Fibroblast of lung (primary cell): ENCODE results near the gene DEFB114.

Source experiments
- EZH2 ChIP-seq: IDR thresholded peaks from 2 replicates; pipeline ENCODE4 v1.5.1; 2012; ENCODE audit warnings: low read length, control low read depth, mild to moderate bottlenecking; ENCODE audit errors: missing control alignments
- TF ChIP-seq, protein P1 (sequence below), 2 donors: IDR thresholded peaks in 1 of 2; conservative IDR thresholded peaks in 1 of 2; 1 replicate in 1 of 2; 2 replicates in 1 of 2; pipeline ENCODE4 v1.5.1; 2011 to 2012; ENCODE audit warnings: low read length in 2 of 2, control low read depth in 1 of 2, inconsistent platforms in 1 of 2, low read depth in 1 of 2, mild to moderate bottlenecking in 1 of 2

DNA sequence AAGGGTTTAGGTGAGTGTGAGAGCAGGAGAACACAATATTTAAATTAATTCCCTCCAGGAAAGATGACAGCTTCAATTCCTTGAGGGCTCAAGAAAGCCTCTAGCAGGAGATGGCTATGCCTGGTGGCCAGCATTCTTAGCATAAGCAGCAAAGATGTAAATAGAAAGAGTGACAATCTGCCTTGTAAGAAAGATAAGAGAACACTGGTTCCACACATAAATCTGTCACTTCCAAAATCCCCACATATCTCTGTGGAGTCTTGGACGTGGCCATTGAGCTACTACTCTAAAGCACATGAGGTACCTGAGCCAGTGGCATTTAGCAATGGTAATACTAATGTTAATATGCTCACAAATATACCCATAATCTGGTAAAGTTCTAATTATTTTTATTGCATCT, 29.2 kb downstream of the DEFB114 start:
- TF ChIP-seq, protein P1, sequence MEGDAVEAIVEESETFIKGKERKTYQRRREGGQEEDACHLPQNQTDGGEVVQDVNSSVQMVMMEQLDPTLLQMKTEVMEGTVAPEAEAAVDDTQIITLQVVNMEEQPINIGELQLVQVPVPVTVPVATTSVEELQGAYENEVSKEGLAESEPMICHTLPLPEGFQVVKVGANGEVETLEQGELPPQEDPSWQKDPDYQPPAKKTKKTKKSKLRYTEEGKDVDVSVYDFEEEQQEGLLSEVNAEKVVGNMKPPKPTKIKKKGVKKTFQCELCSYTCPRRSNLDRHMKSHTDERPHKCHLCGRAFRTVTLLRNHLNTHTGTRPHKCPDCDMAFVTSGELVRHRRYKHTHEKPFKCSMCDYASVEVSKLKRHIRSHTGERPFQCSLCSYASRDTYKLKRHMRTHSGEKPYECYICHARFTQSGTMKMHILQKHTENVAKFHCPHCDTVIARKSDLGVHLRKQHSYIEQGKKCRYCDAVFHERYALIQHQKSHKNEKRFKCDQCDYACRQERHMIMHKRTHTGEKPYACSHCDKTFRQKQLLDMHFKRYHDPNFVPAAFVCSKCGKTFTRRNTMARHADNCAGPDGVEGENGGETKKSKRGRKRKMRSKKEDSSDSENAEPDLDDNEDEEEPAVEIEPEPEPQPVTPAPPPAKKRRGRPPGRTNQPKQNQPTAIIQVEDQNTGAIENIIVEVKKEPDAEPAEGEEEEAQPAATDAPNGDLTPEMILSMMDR (conservative IDR thresholded peaks at IDR 0.05 in 1 of 2, IDR thresholded peaks at IDR 0.05 in 1 of 2; ENCODE audit: low read depth in 1 of 2, low read length in 2 of 2): no peak
- TF ChIP-seq EZH2: no peak
